Embryonic facial prominence (tissue), 1 donor: ENCODE data around the gene TUBG1.

Source experiments
- DNase-seq: peaks from one replicate; pipeline ENCODE4 v3.0.0-alpha.2; 2016; ENCODE audit errors: extremely low spot score

Gene TUBG1

DNA sequence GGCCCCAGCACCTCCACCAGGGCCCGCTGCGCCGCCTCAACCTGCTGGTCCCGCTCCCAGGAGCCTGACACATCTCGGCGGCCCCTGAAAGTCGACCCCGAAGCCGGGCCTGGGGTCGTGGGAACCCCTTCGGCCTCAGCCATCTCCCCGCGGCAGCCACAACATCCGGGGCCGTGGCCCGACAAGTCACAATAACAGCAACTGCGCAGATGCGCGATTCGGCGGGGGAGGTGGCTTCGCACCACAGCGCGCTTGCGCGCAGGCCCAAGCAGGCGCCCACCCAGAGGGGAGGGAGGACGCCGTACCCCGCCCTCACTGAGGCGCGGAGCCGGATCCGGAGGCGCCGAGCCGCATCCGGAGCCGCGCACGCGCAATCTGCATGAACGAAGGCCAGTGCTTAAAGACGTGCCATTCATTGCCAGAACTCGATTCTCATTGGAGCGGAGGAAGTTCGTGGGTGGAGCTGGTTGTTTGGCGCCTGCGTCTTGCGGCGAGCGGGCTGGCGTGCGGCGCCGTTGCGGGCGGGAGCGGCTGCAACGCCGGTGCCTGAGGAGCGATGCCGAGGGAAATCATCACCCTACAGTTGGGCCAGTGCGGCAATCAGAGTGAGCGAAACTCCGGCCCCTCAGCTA lies at the start of gene TUBG1, which contains the start of gene RETREG3:
Gene TUBG1 (plus strand): TSS at position 502 of the 632 bp plus-strand sequence. CDS start 55 bp downstream, at position 557.
Gene RETREG3 (minus strand): TSS at position 193 of the 632 bp plus-strand sequence. CDS start 50 bp downstream, at position 143.
- peak; percentile 95 for DNase-seq

DNA sequence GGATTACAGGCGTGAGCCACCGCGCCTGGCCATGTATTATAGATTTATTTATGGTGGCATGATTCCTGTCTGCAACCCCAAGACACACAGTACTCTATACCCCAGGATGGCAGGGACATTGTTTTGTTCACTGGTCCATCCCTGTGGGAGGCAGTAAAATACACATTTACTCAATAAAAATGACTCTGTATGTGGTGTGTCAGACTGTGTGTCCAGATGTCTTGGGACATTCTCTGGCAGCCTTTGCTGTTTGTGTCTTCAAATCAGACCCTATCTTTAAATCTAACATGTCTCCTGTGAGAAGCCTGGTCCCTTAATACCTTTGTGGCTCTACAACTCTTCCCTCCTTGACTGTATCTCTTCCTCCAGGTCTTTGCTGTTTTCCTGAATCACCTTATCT lies 49.2 kb upstream of the TUBG1 start:
- no peak for DNase-seq

- peak; percentile 91 for DNase-seq
Measured at GRCh38 chr17:42561897-42562387, 47.5 kb upstream of the TUBG1 start, which contains the start of gene COASY. Gene COASY, plus strand, starts transcription at chr17:42562148. Its CDS starts 475 bp downstream, at chr17:42562623.

- DNase-seq = no peak
Measured at GRCh38 chr17:42562388-42563142, 46.9 kb upstream of the TUBG1 start.

DNA sequence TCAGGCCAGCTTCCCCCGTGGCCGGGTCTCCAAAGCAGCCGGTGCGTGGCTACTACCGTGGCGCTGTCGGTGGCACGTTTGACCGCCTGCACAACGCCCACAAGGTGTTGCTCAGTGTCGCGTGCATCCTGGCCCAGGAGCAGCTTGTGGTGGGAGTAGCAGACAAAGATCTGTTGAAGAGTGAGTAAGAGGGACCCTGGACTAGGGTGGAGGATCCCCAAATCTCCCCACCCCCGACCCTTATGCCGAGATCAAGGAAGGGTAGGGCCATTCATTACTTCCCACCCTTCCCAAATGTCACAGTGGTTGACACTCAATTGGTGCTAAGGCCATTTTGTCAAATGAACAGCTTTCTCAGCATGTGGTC lies 46.4 kb upstream of the TUBG1 start:
- no peak for DNase-seq

GRCh38 chr17:42563543-42563942 lies 45.9 kb upstream of the TUBG1 start:
- no peak for DNase-seq

- no peak for DNase-seq
Measured at GRCh38 chr17:42563950-42564349, 45.5 kb upstream of the TUBG1 start.

GRCh38 chr17:42564815-42565522 lies 44.5 kb upstream of the TUBG1 start:
- no peak for DNase-seq

DNA sequence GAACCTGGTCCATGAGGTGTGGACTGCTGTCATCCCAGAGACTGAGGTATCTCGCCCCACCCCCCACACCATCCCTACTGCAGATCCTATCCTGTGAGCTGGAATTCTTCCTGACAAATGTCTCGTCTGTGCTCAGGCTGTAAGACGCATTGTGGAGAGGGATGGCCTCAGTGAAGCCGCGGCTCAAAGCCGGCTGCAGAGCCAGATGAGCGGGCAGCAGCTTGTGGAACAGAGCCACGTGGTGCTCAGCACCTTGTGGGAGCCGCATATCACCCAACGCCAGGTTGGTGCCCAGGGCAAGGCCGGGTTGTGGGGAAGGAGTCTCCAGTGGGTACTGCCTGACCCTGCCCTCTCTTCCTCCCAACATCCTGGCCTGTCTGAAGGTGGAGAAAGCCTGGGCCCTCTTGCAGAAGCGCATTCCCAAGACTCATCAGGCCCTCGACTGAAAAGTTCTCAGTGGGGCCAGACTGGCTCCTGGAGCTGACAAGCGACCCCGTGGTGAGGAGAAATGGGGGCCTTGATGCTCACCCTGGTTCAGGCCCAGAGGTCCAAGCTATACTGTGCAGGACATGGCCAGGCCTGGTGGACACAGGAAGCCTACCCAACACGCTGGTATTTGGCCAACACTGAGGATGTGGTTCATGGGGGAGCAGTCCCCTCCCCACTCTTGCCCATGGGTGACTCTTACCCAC lies 43.8 kb upstream of the TUBG1 start:
- no peak for DNase-seq

DNA sequence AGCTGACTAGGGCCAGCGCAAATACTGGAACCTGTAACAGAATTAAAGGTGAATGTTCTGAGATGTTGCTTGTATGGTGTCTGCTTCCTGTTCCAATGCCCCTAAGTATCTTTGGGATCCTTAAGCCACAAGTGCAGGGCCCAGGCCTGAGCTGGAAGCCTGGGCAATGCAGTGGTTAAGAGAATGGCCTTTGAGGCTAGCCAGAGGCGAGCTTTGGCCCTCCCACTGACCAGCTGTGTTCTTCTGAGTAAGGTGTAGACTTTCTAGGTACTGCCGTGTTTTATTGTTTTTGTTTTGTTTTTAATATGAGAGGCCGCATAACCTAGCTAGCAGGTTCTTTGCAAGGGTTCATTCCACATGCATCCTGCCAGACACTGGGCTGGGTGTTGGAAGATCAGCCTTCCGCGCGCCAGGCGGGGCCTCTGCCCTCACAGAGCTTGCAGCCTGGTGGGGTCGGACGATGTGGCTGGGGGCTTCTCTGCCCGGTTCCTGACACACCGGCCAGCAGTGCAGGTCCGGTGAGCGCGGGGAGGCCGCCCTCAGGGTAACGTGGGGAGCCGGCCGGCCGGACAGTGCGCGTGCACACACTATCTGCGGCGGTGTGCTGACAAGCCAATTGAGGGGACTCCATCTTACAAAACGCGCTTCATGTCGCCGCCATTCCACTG lies 43.1 kb upstream of the TUBG1 start:
- DNase-seq = no peak

DNA sequence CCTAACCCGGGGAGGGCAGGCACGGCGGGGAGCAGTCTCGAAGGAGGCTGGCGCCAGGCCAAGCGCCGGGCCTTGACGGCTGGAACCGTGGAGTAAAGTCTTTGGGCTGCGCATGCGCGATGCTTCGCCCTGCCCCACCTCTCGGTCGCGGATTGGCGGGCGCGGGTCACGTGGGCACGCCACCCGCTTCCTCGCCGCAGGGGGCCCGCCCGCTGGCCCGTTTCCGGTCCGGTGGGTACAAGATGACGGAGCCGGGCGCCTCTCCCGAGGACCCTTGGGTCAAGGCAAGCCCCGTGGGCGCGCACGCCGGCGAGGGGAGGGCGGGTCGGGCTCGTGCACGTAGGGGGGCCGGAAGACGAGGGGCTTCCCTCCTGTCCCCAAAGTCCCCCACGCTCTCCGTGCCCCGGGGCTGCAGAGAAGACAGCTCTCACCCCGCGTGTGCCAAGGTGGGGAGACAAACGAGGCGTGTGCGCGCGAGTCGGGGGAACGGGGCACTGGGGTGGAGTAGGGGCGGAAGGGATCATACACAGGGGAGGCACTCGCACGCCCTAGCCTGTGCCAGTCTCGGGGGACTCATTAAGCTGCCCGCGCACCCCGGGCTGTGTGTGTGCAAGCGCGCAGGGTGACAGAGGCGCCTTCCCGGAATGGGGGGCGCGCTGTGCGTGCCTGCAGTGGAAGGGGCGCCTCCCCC lies 42.5 kb upstream of the TUBG1 start, which contains the start of gene MLX:
Gene MLX (plus strand): TSS at position 218 of the 691 bp plus-strand sequence. CDS start 25 bp downstream, at position 243.
- peak; percentile 76 for DNase-seq

- no peak for DNase-seq
Measured at GRCh38 chr17:42568341-42569111, 41.0 kb upstream of the TUBG1 start.

DNA sequence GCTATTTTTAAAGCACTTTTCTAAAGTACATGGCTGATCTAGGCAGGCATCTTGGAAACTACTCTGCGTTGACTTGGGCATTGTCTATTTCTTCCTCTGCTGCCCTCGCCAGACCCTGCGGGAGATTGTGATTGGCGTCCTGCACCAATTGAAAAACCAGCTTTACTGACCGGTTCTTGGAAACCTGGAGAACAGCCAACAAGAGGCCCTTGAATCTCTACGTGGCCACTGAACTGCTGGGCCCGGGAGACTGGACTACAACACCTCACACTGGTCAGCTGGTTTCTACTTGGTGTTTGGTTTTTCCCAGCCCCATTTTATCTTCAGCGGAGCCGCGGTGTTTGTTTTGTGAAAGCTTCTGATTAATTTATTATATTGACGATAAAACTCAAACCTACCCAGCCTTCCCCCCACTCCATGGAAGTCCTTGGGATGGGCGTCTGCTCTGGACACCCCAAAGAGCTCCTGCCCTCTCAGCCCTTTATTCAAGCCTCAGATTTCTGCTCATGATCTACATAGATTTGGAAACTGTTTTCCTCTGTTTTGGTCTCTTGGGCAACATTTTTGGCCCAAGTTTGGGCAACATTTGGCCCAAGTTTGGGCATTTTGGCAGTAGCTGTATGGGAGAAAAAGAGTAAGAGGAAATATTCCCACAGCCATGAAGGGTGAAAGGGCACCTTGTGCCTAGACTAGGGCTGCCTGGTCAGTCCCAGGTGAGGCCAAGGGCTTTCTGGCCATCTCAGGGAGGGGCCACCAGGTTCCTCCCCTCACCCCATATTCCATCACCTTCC lies 37.9 kb upstream of the TUBG1 start:
- DNase-seq = no peak

DNA sequence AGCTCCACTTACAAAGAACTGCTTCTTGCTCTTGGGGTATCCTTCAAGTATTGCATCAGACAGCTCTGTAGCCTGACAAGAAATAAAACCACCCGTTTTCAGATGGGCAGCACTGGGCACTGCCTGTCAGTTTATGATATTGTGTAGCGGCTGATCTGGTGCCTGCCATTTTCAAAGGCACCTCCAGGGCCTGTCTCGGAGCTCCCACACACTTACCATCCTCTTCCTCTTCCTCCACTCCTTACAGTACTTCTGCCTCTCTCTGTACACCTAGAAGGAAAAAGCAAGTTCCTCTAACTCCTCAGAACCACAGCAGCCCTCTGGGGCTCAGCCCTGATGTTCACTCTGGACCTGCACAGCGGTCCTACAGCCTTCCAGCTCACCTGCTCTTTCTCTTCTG lies 36.4 kb upstream of the TUBG1 start:
- DNase-seq = no peak

- DNase-seq = no peak
Measured at GRCh38 chr17:42574463-42574862, 35.0 kb upstream of the TUBG1 start.

DNA sequence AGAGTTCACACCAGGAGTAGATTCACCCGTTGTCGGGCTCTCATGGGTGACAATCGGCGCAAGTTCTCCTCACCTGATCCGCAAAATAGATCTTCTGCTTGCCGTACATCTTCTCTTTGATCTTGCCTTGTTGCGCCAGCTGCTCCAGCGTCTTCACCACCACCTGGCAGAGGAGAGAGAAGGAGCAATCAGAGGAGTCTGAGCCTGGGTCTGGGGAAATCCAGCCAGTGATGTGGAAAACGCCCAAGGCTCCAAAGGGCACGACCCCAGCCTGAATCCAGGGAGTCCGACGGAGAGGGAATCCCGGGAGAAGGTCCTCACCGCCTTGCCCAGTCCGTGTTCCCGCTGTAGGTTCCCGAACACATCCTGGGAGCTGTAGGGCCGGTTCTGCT lies 32.3 kb upstream of the TUBG1 start:
- no peak for DNase-seq

- DNase-seq = peak; percentile 84
Measured at GRCh38 chr17:42577532-42578281, 31.8 kb upstream of the TUBG1 start, which contains the start of gene PSMC3IP. Gene PSMC3IP, minus strand, starts transcription at chr17:42577729. Its CDS starts 43 bp downstream, at chr17:42577686.

DNA sequence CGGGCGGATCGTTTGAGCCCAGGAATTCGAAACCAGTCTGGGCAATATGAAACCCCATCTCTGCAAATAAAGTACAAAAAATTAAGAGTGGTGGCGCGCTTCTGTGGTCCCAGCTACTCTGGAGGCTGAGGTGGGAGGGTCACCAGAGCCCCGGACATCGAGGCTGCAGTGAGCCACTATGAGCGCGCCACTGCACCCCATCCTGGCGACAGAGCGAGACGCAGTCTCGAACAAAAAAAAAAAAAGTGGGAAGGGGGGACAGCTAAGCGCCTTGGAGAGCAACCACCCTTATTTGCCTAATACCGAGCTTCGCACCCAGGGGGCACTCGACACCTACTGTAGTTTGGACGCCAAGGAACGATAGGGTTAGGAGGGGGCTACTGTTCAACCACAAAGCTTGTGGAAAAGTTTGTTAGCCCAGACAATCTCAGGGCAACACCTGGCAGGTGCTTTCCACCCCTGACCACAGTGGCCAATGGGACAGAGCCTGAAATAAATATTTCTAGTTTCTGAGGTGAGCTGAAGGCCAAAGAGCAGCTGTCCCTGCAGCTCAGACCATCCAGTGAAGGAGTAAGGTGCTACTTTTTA lies 31.1 kb upstream of the TUBG1 start:
- peak; percentile 66 for DNase-seq
